GM23248 (cell line): ENCODE measurements around the gene IQCF2.

Experiments used
- EZH2 ChIP-seq: fragments of 200-600 bp; sonication (generic); IDR thresholded peaks from 2 replicates; pipeline ENCODE4 v1.6.1; 2018; ENCODE audit warnings: antibody characterized with exemption, mild to moderate bottlenecking; ENCODE audit not compliant: insufficient read depth, poor library complexity, severe bottlenecking
- EZH2phosphoT487 ChIP-seq: fragments of 200-600 bp; sonication (generic); IDR thresholded peaks from 2 replicates; pipeline ENCODE4 v1.6.1; 2018; ENCODE audit warnings: antibody characterized with exemption, moderate library complexity, mild to moderate bottlenecking, low read depth; ENCODE audit not compliant: insufficient read depth

GRCh38 chr3:51819709-51820406 is 41.6 kb upstream of the IQCF2 start:
- TF ChIP-seq EZH2phosphoT487 (no peak), EZH2 (no peak)
